Ishikawa (cell line): Measurements from ENCODE around the gene RETREG1.

ENCODE experiments used
- CEBPB ChIP-seq: IDR thresholded peaks from 2 replicates; pipeline ENCODE4 v1.6.1; 2012
- EP300 ChIP-seq: IDR thresholded peaks from 2 replicates; pipeline ENCODE4 v1.6.1; 2012; ENCODE audit warnings: borderline replicate concordance
- MAX ChIP-seq: IDR thresholded peaks from 2 replicates; pipeline ENCODE4 v1.6.1; 2012
- RAD21 ChIP-seq: IDR thresholded peaks from 2 replicates; pipeline ENCODE4 v1.6.1; 2012; ENCODE audit warnings: low read depth
- REST ChIP-seq: IDR thresholded peaks from 2 replicates; pipeline ENCODE4 v1.6.1; 2012; ENCODE audit warnings: low read depth, mild to moderate bottlenecking
- TAF1 ChIP-seq: IDR thresholded peaks from 2 replicates; pipeline ENCODE4 v1.6.1; 2012; ENCODE audit warnings: low read depth, mild to moderate bottlenecking

GRCh38 chr5:16585041-16585667 is 31.6 kb downstream of the RETREG1 start:
- TF ChIP-seq EP300 (no peak), RAD21 (no peak; the same call in 1 of the 2 replicates), REST (no peak), TAF1 (no peak), CEBPB (no peak), MAX (no peak)
